ENCODE measurements around the gene SNAP47.

The SNAP47 gene

GRCh38 chr1:227753999-227754711 is 18.9 kb downstream of the SNAP47 start:
- ChIA-PET POLR2A (interaction anchor here (1.1 kb wide), 1 partner anchor 194 kb away, joined by 3 read pairs; no protein-coding TSS in a partner anchor), CTCF (no interaction called here)
- no peak for TF ChIP-seq CTBP1 (IDR thresholded peaks at IDR 0.05; ENCODE audit: borderline replicate concordance)
- TF ChIP-seq PKNOX1 (IDR thresholded peaks at IDR 0.05): no peak
- no peak for TF ChIP-seq NFRKB (IDR thresholded peaks at IDR 0.05)
- TF ChIP-seq SUZ12 (IDR thresholded peaks at IDR 0.05): no peak
- no peak for TF ChIP-seq FOXM1 (IDR thresholded peaks at IDR 0.05; ENCODE audit: borderline replicate concordance)
- DNase-seq (ENCODE audit: extremely low spot score): no peak

GRCh38 chr1:227754958-227755357 is 19.7 kb downstream of the SNAP47 start:
- TF ChIP-seq CTBP1 (IDR thresholded peaks at IDR 0.05; ENCODE audit: borderline replicate concordance) (no peak), BHLHE40 (IDR thresholded peaks at IDR 0.05; ENCODE audit: borderline replicate concordance) (no peak), FOXA1 (IDR thresholded peaks at IDR 0.05) (no peak), LEF1 (IDR thresholded peaks at IDR 0.05; ENCODE audit: borderline replicate concordance) (no peak), ELF4 (IDR thresholded peaks at IDR 0.05) (no peak), SUZ12 (IDR thresholded peaks at IDR 0.05) (no peak), ARNT (IDR thresholded peaks at IDR 0.05) (no peak), TARDBP (IDR thresholded peaks at IDR 0.05) (no peak), NFRKB (IDR thresholded peaks at IDR 0.05) (no peak), SP1 (IDR thresholded peaks at IDR 0.05) (no peak), FOXK2 (IDR thresholded peaks at IDR 0.05) (no peak), ZNF384 (IDR thresholded peaks at IDR 0.05) (no peak)
- CTCF ChIA-PET: no interaction called here
- no peak for DNase-seq (ENCODE audit: extremely low spot score)
- POLR2A ChIA-PET: no interaction called here

GRCh38 chr1:227756172-227756959 is 21.1 kb downstream of the SNAP47 start:
- ChIA-PET POLR2A (no interaction called here), CTCF (interaction anchor here (1.6 kb wide), 1 partner anchor 197 kb away, joined by 6 read pairs; no protein-coding TSS in a partner anchor)
- no peak for DNase-seq (ENCODE audit: extremely low spot score)
- TF ChIP-seq TARDBP (IDR thresholded peaks at IDR 0.05) (no peak), BHLHE40 (IDR thresholded peaks at IDR 0.05; ENCODE audit: borderline replicate concordance) (no peak), HDGF (IDR thresholded peaks at IDR 0.05; ENCODE audit: borderline replicate concordance) (no peak; the same call in 1 of the 2 replicates), PKNOX1 (IDR thresholded peaks at IDR 0.05) (no peak), LEF1 (IDR thresholded peaks at IDR 0.05; ENCODE audit: borderline replicate concordance) (no peak), FOXK2 (IDR thresholded peaks at IDR 0.05) (no peak), SP1 (IDR thresholded peaks at IDR 0.05) (no peak), SUZ12 (IDR thresholded peaks at IDR 0.05) (no peak), ELF4 (IDR thresholded peaks at IDR 0.05) (no peak), CTBP1 (IDR thresholded peaks at IDR 0.05; ENCODE audit: borderline replicate concordance) (no peak), L3MBTL2 (conservative IDR thresholded peaks at IDR 0.05) (no peak), FOXA1 (IDR thresholded peaks at IDR 0.05) (no peak), FOXM1 (IDR thresholded peaks at IDR 0.05; ENCODE audit: borderline replicate concordance) (no peak), ZNF384 (IDR thresholded peaks at IDR 0.05) (no peak), NFRKB (IDR thresholded peaks at IDR 0.05) (no peak), ARNT (IDR thresholded peaks at IDR 0.05) (no peak)

- ChIA-PET CTCF (interaction anchor here (0.7 to 1.6 kb wide), 2 partner anchors 196 to 199 kb away, joined by 3 to 6 read pairs; no protein-coding TSS in a partner anchor), POLR2A (interaction anchor here (1.0 kb wide), 1 partner anchor 23 kb away, joined by 6 read pairs; the partner anchor contains the start of genes JMJD4 and SNAP47)
- TF ChIP-seq CTBP1 (IDR thresholded peaks at IDR 0.05; ENCODE audit: borderline replicate concordance): no peak
- no peak for TF ChIP-seq BHLHE40 (IDR thresholded peaks at IDR 0.05; ENCODE audit: borderline replicate concordance)
- TF ChIP-seq SP1 (IDR thresholded peaks at IDR 0.05): no peak
- TF ChIP-seq PKNOX1 (IDR thresholded peaks at IDR 0.05): no peak
- TF ChIP-seq ZNF384 (IDR thresholded peaks at IDR 0.05): no peak
- TF ChIP-seq FOXM1 (IDR thresholded peaks at IDR 0.05; ENCODE audit: borderline replicate concordance): no peak
- no peak for TF ChIP-seq LEF1 (IDR thresholded peaks at IDR 0.05; ENCODE audit: borderline replicate concordance)
- TF ChIP-seq NFRKB (IDR thresholded peaks at IDR 0.05): no peak
- TF ChIP-seq FOXA1 (IDR thresholded peaks at IDR 0.05): no peak
- TF ChIP-seq ARNT (IDR thresholded peaks at IDR 0.05): no peak
- no peak for TF ChIP-seq L3MBTL2 (conservative IDR thresholded peaks at IDR 0.05)
- TF ChIP-seq FOXK2 (IDR thresholded peaks at IDR 0.05): no peak
- DNase-seq (ENCODE audit: extremely low spot score): no peak
Measured at GRCh38 chr1:227757781-227758180, 22.5 kb downstream of the SNAP47 start.

- POLR2A ChIA-PET: interaction anchor here (1.0 kb wide), 1 partner anchor 23 kb away, joined by 6 read pairs; the partner anchor contains the start of genes JMJD4 and SNAP47
- TF ChIP-seq FOXM1 (IDR thresholded peaks at IDR 0.05; ENCODE audit: borderline replicate concordance): no peak
- TF ChIP-seq PKNOX1 (IDR thresholded peaks at IDR 0.05): no peak
- no peak for TF ChIP-seq BHLHE40 (IDR thresholded peaks at IDR 0.05; ENCODE audit: borderline replicate concordance)
- no peak for TF ChIP-seq ZNF384 (IDR thresholded peaks at IDR 0.05)
- no peak for TF ChIP-seq FOXA1 (IDR thresholded peaks at IDR 0.05)
- no peak for TF ChIP-seq CTBP1 (IDR thresholded peaks at IDR 0.05; ENCODE audit: borderline replicate concordance)
- TF ChIP-seq HDGF (IDR thresholded peaks at IDR 0.05; ENCODE audit: borderline replicate concordance): no peak
- no peak for TF ChIP-seq SP1 (IDR thresholded peaks at IDR 0.05)
- TF ChIP-seq FOXK2 (IDR thresholded peaks at IDR 0.05): no peak
- CTCF ChIA-PET: interaction anchor here (0.7 to 1.6 kb wide), 2 partner anchors 195 to 198 kb away, joined by 3 to 6 read pairs; no protein-coding TSS in a partner anchor
Measured at GRCh38 chr1:227758366-227758765, 23.1 kb downstream of the SNAP47 start.

More at GRCh38 chr1:227758366-227758765, 23.1 kb downstream of the SNAP47 start:
- no peak for DNase-seq (ENCODE audit: extremely low spot score)

Data from HEK293T (cell line).